CD4-positive, alpha-beta T cell (primary cell): Measurements from ENCODE around the gene TCTA. TPM values are rescaled to one million over a fixed set of nuclear protein-coding genes. Genes with fewer than 3 reads are reported as not detected.
A peak's percentile ranks its signal among the peaks of the same experiment; 100 is the strongest.
"Not testable (repeated sequence)": the region's sequence is repeated elsewhere in the genome, so short reads cannot be mapped to it uniquely, and the experiment has no call there.

Experiments
- ATAC-seq: fragments of 200-7000 bp; cut with Tn5 transposase; one replicate; pipeline ENCODE4 v1.10.0; 2022; ENCODE audit warnings: mild to moderate bottlenecking; ENCODE audit not compliant: poor library complexity
- CTCF ChIA-PET: fragments of 350-600 bp; sonication (Branson Sonifier 250); formaldehyde crosslinking; loops from one replicate; lab custom pipeline; 2021; ENCODE audit warnings: antibody characterized with exemption, inconsistent platforms; lab: Charles Lee
- POLR2A ChIA-PET: fragments of 350-600 bp; sonication (Branson Sonifier 250); formaldehyde crosslinking; loops from one replicate; lab custom pipeline; 2021; ENCODE audit warnings: antibody characterized with exemption, inconsistent platforms; lab: Charles Lee
- DNase-seq, 14 experiments: peaks; one replicate each; pipeline ENCODE4 v3.0.0-alpha.2; 2013 to 2020; ENCODE audit warnings: mixed read lengths in 2 of 14
- H3K27ac ChIP-seq, 2 donors: one replicate each; pipeline versions ENCODE4 v1.5.1 to v1.7.0; 2013; ENCODE audit warnings: low read length in 2 of 2, low read depth in 1 of 2, mild to moderate bottlenecking in 1 of 2
- H3K27me3 ChIP-seq, 2 experiments: 1 replicate in 1 of 2; 2 replicates in 1 of 2; pipeline versions ENCODE4 v1.6.1 to v1.7.0; 2013; ENCODE audit warnings: low read length in 2 of 2, control low read depth in 1 of 2, mild to moderate bottlenecking in 1 of 2, moderate library complexity in 1 of 2; ENCODE audit not compliant: insufficient read depth in 2 of 2, control insufficient read depth in 1 of 2
- H3K36me3 ChIP-seq: one replicate; pipeline ENCODE4 v1.6.1; 2013; ENCODE audit warnings: low read length, control low read depth; ENCODE audit not compliant: insufficient read depth
- H3K4me1 ChIP-seq: one replicate; pipeline ENCODE4 v1.6.1; 2013; ENCODE audit warnings: low read length, control low read depth; ENCODE audit not compliant: insufficient read depth
- H3K4me3 ChIP-seq: one replicate; pipeline ENCODE4 v1.5.1; 2013; ENCODE audit warnings: mild to moderate bottlenecking, low read length, moderate library complexity
- H3K9me3 ChIP-seq, 2 experiments: 1 replicate in 1 of 2; 2 replicates in 1 of 2; pipeline versions ENCODE4 v1.6.1 to v1.7.0; 2013; ENCODE audit warnings: low read length in 2 of 2, mild to moderate bottlenecking in 2 of 2, control low read depth in 1 of 2, moderate library complexity in 1 of 2; ENCODE audit not compliant: control insufficient read depth in 1 of 2, insufficient read depth in 1 of 2
- H3K27ac Mint-ChIP-seq: one replicate; pipeline ENCODE4 v1.8.0; 2020; ENCODE audit warnings: mixed read lengths
- H3K27me3 Mint-ChIP-seq: one replicate; pipeline ENCODE4 v1.8.0; 2021; ENCODE audit warnings: mixed read lengths
- H3K36me3 Mint-ChIP-seq: one replicate; pipeline ENCODE4 v1.8.0; 2021; ENCODE audit warnings: low read depth, mixed read lengths
- H3K4me1 Mint-ChIP-seq: one replicate; pipeline ENCODE4 v1.8.0; 2021; ENCODE audit warnings: low read depth, mixed read lengths
- H3K4me3 Mint-ChIP-seq: one replicate; pipeline ENCODE4 v1.8.0; 2020; ENCODE audit warnings: mild to moderate bottlenecking, mixed read lengths
- H3K9me3 Mint-ChIP-seq: one replicate; pipeline ENCODE4 v1.8.0; 2020; ENCODE audit warnings: mixed read lengths
- intact Hi-C, 2 experiments: fragments of 100-400 bp; cut with DNase I in 1 of 2; cut with micrococcal nuclease in 1 of 2; formaldehyde crosslinking; loops; one replicate each; pipeline versions ENCODE4 v1.15.1 to v1.9.0; 2023 to 2025; cut with DNase I, micrococcal nuclease
- total RNA-seq, 174 experiments: library from RNA in 2 of 174; stranded (reverse) in 2 of 174; gene quantifications; one replicate each; pipeline ENCODE4 v1.2.3 and lab custom pipeline; 2021 to 2026
- TF ChIP-seq, protein P1 (sequence below): fragments of 200-600 bp; IDR thresholded peaks from one replicate; pipeline ENCODE4 v1.8.0; 2022; ENCODE audit warnings: antibody characterized with exemption, mild to moderate bottlenecking

TCTA gene
- total RNA-seq, 2 experiments from 2014 or later: 21.4 to 22.0 TPM

DNA sequence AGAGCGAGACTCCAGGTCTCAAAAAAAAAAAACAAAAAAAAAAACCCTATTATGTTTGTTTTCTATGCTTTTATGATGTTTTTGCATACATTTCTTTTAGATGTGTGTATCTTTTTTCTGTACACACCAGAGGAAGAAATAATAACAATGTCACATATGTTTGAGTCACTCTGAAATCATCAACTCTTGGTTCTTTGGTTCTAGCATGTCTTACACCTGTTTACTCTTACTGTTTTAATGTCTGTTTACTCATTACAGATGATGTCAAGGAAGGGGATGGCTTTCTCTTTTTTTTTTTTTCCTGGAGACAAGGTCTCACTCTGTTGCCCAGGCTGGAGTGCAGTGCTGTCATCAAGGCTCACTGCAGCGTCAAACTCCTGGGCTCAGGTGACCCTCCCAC lies 24.5 kb upstream of the TCTA start:
- peaks cover 12% of the 10 kb centered on the region for H3K36me3 ChIP-seq
- peaks cover 67% of the 10 kb centered on the region for H3K4me1 ChIP-seq
- DNase-seq (no peak), ATAC-seq (no peak)
- no peak overlapping the region for H3K27ac ChIP-seq
- H3K36me3 Mint-ChIP-seq: peaks cover 35% of the 10 kb centered on the region
- no peaks in the 10 kb centered on the region for H3K27me3 Mint-ChIP-seq
- H3K27ac Mint-ChIP-seq: peak overlapping the region; percentile 37
- no peak overlapping the region for H3K4me3 ChIP-seq
- H3K27me3 ChIP-seq: no peaks in the 10 kb centered on the region
- H3K4me1 Mint-ChIP-seq: peaks cover 58% of the 10 kb centered on the region
- TF ChIP-seq, protein P1, sequence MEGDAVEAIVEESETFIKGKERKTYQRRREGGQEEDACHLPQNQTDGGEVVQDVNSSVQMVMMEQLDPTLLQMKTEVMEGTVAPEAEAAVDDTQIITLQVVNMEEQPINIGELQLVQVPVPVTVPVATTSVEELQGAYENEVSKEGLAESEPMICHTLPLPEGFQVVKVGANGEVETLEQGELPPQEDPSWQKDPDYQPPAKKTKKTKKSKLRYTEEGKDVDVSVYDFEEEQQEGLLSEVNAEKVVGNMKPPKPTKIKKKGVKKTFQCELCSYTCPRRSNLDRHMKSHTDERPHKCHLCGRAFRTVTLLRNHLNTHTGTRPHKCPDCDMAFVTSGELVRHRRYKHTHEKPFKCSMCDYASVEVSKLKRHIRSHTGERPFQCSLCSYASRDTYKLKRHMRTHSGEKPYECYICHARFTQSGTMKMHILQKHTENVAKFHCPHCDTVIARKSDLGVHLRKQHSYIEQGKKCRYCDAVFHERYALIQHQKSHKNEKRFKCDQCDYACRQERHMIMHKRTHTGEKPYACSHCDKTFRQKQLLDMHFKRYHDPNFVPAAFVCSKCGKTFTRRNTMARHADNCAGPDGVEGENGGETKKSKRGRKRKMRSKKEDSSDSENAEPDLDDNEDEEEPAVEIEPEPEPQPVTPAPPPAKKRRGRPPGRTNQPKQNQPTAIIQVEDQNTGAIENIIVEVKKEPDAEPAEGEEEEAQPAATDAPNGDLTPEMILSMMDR: no peak
- H3K9me3 ChIP-seq: no peaks in the 10 kb centered on the region
- H3K9me3 Mint-ChIP-seq: no peaks in the 10 kb centered on the region
- ChIA-PET POLR2A (interaction anchor here (1.0 kb wide), 2 partner anchors 47 to 83 kb away, joined by 3 read pairs; partner anchors contain the start of gene USP4), CTCF (interaction anchor here (1.7 kb wide), 1 partner anchor 48 kb away, joined by 5 read pairs; the partner anchor contains the start of gene USP4)
- no peak overlapping the region for H3K4me3 Mint-ChIP-seq
- intact Hi-C loops: no loop called here

DNA sequence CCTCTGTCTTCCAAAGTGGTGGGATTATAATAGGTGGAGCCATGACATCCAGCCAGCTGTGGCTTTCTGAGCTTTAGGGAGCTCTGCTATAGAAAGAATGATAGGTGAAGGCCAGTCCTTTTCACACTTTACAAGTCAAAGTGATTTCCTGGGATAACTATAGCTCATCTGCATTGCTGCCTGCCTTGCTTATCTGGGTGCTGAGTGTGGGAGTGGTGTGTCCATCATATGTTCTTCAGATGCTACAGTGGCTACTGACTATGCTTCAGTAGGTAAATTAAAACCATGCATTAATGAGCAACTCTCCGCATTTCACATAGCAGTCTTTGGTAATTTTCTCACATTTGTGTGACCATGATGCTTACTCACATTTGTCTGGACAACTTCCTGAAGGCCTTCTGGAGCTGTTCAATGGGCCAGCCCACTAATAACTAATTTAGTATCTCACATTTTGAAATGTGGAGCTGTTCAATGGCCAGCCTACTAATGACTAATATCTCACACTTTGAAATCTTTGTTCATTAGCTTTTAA lies 23.9 kb upstream of the TCTA start:
- Mint-ChIP-seq H3K9me3 (no peaks in the 10 kb centered on the region), H3K36me3 (peaks cover 39% of the 10 kb centered on the region), H3K4me3 (peak overlapping the region; percentile 15), H3K27me3 (no peaks in the 10 kb centered on the region), H3K27ac (peak overlapping the region; percentile 37), H3K4me1 (peaks cover 56% of the 10 kb centered on the region)
- CTCF ChIA-PET: interaction anchor here (1.7 to 1.8 kb wide), 2 partner anchors 27 to 48 kb away, joined by 5 to 6 read pairs; partner anchors contain the start of gene USP4
- Histone ChIP-seq H3K27ac (no peak overlapping the region), H3K36me3 (peaks cover 10% of the 10 kb centered on the region), H3K4me1 (peaks cover 72% of the 10 kb centered on the region), H3K27me3 (no peaks in the 10 kb centered on the region), H3K4me3 (no peak overlapping the region), H3K9me3 (no peaks in the 10 kb centered on the region)
- DNase-seq (no peak), ATAC-seq (no peak)
- intact Hi-C loops: no loop called here
- TF ChIP-seq, protein P1: no peak
- POLR2A ChIA-PET: interaction anchor here (1.0 to 1.4 kb wide), 3 partner anchors 23 to 82 kb away, joined by 3 to 5 read pairs (median 3); partner anchors contain the start of genes RHOA, TCTA and USP4

DNA sequence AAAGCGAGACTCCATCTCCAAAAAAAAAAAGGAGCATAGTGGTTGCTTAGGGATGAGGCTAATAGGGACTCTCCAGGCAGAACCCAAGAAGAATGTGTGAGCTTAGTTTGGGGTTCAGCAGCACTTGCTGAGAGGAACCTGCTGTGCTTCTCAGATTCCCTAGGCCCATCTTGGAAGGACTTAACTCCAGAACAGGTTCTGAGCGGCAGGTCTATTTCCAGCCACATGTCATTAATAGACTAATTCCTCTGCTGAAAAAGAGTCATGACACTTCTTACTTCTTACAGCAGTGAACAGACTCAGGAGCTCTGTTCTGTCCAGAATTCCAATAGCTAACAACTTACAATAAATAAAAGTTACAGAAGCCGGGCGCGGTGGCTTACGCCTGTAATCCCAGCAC lies 22.9 kb upstream of the TCTA start:
- POLR2A ChIA-PET: interaction anchor here (1.4 kb wide), 1 partner anchor 22 kb away, joined by 5 read pairs; the partner anchor contains the start of genes RHOA and TCTA
- peaks cover 51% of the 10 kb centered on the region for H3K4me1 Mint-ChIP-seq
- peaks cover 9% of the 10 kb centered on the region for H3K36me3 ChIP-seq
- H3K4me1 ChIP-seq: peaks cover 74% of the 10 kb centered on the region
- no peak overlapping the region for H3K4me3 Mint-ChIP-seq
- H3K27ac ChIP-seq: no peak overlapping the region
- peaks cover 42% of the 10 kb centered on the region for H3K36me3 Mint-ChIP-seq
- no peak for DNase-seq
- no peaks in the 10 kb centered on the region for H3K9me3 ChIP-seq
- CTCF ChIA-PET: interaction anchor here (1.7 to 1.8 kb wide), 2 partner anchors 26 to 49 kb away, joined by 5 to 6 read pairs; partner anchors contain the start of gene USP4
- no peaks in the 10 kb centered on the region for H3K9me3 Mint-ChIP-seq
- ATAC-seq: no peak
- intact Hi-C loops: loop anchor here in 1 of 2 experiments (1.0 kb wide), 1 partner anchor 12 kb away; no protein-coding TSS in a partner anchor
- H3K27me3 ChIP-seq: no peaks in the 10 kb centered on the region
- no peak overlapping the region for H3K4me3 ChIP-seq
- TF ChIP-seq, protein P1: no peak
- peak overlapping the region; percentile 37 for H3K27ac Mint-ChIP-seq
- H3K27me3 Mint-ChIP-seq: no peaks in the 10 kb centered on the region

DNA sequence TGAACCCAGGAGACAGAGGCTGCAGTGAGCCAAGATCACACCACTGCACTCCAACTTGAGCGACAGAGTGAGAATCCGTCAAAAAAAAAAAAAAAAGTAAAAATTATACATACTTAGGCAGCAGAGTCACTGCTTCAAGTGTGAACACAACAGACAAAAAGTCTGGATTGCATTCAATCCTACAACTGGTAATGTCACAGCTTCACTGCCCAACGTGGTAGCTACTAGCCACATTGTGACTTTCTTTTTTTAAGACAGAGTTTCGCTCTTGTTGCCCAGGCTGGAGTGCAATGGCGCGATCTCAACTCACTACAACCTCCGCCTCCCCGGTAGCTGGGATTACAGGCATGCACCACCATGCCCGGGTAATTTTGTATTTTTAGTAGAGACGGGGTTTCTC lies 20.9 kb upstream of the TCTA start:
- H3K4me3 ChIP-seq, H3K27ac Mint-ChIP-seq, intact Hi-C loops, DNase-seq, H3K27me3 ChIP-seq, H3K9me3 ChIP-seq, H3K27ac ChIP-seq, H3K9me3 Mint-ChIP-seq, ATAC-seq, H3K4me3 Mint-ChIP-seq, H3K27me3 Mint-ChIP-seq: not testable (repeated sequence)
- POLR2A ChIA-PET: interaction anchor here (0.6 kb wide), 1 partner anchor 58 kb away, joined by 4 read pairs; no protein-coding TSS in a partner anchor
- H3K36me3 ChIP-seq: peaks cover 21% of the 10 kb centered on the region
- Mint-ChIP-seq H3K36me3 (peaks cover 52% of the 10 kb centered on the region), H3K4me1 (peaks cover 46% of the 10 kb centered on the region)
- CTCF ChIA-PET: interaction anchor here (1.2 kb wide), 1 partner anchor 51 kb away, joined by 4 read pairs; no protein-coding TSS in a partner anchor
- H3K4me1 ChIP-seq: peaks cover 78% of the 10 kb centered on the region
